NCI-H2227 (cell line): ENCODE data around the gene POP5.
A peak's percentile ranks its signal among the peaks of the same experiment; 100 is the strongest.
"Not testable (repeated sequence)": the region's sequence is repeated elsewhere in the genome, so short reads cannot be mapped to it uniquely, and the experiment has no call there.

Experiments used
- DNase-seq: peaks from one replicate; lab custom pipeline; 2025; ENCODE audit not compliant: unreplicated experiment; lab: John Stamatoyannopoulos, UW

POP5 gene

DNA sequence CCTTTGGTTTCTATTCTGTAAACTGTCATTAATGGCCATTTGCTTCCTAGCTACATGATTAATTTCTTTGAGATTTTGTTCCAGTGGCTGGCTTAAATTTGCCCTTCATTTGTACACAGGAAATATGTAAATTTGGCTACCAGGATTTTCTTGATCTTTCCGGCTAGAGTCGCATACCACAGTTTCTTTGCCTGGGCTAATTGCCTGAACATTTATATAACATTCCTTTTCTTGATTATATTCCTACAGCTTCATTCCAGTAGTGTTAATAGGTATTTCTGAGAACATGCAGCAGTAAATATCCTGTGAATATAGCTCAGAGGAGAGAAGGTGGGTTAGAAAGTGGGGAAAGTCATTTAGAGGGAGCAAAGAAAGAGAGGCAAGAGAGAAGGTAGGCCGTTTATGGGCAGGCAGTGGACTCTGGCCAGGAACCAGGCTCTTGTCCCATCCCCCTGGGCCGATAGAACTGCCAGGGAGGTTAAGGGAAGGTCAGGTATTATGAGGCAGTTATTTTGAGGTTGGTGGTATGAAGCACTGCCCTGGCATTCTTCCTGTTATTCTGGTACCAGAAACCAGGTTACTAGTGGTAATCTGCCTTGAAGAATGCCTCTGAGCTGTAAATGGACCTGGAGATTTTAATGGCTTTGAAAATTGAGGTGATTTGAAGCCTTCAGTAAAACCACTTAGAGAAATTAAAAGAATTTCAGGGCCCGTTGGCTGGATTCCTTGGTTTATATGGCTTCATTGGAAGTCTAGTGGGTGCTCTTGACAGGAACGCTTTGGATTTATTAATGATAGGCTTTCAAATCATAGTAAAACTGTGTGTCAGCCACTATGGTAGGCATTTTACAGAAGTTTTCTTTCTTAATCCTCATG is 42.7 kb downstream of the POP5 start:
- no peak for DNase-seq

DNA sequence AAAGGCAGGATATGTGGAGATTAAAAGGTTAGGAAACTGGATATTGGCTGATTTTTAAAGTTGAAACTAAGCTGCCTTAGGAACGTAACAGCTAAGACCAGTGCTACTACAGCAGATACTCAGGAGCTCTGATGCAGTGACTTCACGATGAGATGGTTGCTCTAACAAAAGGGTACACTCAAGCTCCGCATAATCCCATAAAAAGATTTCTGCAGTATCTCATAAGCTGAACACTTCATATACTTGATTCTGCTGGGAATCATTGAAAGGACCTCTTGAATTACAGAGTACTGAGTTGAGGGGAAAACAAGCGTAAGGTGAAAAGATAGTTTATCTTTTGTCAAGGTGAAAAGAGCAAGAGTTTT is 43.4 kb downstream of the POP5 start:
- DNase-seq = no peak

DNA sequence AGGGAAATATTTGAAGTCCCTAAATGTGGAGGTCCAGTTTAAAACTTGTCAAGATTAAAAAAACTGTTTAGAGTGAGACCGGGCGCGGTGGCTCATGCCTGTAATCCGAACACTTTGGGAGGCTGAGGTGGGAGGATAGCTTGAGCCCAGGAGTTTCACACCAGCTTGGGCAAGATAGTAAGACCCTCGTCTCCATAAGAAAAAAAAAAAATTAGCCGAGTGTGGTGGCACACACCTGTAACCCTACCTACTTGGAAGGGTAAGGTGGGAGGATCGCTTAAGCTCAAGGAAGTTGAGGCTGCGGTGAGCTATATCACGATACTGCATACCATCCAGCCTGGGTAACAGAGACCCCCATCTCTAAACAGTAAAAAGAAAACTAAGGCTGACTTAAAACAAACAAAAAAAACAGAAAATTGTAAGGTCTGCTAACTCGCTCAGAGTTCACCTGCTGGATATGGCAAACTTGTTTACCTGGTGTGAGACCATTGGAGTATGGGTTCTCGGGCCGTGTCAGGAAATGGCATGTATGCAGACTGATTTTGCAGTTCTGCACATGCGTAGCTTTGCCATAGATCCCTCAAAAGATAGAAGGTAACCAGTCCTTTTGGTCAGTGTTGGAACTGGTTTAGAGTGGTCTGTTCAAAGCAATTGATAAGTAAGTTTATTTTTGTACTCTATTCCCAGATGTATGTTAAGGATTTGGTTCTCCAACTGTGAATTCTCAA is 45.0 kb downstream of the POP5 start:
- no peak for DNase-seq

DNA sequence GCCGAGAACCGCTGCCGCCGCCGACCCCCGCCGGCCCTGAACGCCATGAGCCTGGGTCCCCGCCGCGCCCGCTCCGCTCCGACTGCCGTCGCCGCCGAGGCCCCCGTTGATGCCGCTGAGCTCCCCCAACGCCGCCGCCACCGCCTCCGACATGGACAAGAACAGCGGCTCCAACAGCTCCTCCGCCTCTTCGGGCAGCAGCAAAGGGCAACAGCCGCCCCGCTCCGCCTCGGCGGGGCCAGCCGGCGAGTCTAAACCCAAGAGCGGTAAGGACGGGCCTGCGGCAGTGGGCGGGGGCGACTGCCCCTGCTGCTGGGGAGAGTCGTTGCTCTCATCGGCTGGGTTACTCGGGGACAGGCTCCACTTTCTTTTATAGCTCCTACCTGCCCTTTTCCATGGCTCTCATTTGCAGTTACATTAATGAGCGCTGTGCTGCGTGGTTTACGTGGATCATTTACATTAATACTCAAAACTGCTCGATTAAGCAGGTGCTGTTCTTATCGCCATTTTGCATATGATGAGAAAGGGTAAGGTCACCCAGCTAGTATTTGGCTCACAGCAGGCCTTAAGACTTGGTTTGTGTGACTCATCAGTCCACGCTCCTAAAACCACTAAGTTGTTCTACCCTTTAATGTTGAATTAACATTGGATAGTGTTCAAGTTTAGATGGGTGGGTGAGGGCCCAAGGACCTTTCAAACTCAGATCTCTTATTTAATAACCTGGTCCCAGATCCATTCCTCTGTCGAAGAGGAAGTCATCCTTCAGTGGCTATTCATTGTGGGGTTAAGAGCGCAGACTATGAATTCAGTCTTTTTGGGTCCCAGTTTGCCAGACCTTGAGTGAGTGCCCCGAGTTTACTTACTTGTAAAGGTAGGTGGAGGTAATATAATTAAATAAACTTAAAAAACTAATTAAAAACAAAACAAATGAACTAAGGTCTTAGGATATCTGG is 46.2 kb downstream of the POP5 start:
- peak; percentile 64 for DNase-seq

DNA sequence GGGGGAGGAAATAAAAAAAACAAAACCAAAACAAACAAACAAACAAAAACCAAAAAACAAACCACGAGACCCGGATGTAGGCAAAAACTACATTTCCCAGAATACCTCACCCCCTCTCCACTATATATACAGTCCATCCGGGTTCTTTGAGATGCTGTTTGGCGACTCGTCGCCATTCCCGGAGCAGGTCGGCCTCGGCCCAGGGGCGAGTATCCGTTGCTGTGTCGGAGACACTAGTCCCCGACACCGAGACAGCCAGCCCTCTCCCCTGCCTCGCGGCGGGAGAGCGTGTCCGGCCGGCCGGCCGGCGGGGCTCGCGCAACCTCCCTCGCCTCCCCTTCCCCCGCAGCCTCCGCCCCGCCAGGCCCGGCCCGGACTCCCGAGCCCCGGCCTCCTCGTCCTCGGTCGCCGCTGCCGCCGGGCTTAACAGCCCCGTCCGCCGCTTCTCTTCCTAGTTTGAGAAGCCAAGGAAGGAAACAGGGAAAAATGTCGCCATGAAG is 46.9 kb downstream of the POP5 start, which contains the start of gene RNF10:
RNF10 (plus strand) TSS at position 154 of the 500 bp plus-strand sequence. CDS start 456 bp downstream, outside the sequence.
- DNase-seq = peak; percentile 95

DNA sequence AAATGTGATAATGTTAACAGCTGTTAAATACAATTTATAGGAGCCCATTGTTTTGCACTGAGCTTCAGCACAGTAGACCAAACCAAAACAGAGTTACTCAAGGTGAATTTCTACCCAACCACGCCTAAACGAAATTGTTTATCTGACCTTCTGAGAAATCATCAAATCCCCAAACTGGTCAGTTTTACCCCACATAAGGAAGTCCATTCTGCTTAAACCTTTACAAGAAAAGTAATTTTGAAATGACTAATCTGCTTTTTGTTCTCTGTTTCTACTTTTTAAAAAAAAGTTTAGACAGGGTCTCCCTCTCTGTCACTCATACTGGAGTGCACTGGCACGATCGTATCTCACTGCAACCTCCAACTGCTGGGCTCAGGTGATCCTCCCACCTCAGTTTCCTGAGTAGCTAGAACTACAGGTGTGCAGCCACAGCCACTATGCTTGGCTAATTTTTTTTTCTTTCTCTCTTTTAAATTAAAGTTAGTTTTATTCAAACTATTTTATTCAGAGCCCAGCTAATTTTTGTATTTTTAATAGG is 48.4 kb downstream of the POP5 start:
- no peak for DNase-seq

DNA sequence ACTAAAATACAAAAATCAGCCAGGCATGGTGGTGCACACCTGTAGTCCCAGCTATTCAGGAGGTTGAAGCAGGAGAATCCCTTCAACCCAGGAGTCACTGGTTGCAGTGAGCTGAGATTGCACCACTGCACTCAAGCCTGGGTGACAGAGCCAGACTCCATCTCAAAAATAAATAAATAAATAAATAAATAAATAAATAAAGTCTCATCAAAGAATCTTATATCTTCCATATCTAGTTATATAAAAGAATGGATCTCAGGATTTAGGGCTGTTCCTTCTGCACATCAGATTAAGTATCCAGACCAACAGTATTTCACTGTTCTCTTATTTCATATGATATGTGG is 50.8 kb downstream of the POP5 start:
- DNase-seq = not testable (repeated sequence)

DNA sequence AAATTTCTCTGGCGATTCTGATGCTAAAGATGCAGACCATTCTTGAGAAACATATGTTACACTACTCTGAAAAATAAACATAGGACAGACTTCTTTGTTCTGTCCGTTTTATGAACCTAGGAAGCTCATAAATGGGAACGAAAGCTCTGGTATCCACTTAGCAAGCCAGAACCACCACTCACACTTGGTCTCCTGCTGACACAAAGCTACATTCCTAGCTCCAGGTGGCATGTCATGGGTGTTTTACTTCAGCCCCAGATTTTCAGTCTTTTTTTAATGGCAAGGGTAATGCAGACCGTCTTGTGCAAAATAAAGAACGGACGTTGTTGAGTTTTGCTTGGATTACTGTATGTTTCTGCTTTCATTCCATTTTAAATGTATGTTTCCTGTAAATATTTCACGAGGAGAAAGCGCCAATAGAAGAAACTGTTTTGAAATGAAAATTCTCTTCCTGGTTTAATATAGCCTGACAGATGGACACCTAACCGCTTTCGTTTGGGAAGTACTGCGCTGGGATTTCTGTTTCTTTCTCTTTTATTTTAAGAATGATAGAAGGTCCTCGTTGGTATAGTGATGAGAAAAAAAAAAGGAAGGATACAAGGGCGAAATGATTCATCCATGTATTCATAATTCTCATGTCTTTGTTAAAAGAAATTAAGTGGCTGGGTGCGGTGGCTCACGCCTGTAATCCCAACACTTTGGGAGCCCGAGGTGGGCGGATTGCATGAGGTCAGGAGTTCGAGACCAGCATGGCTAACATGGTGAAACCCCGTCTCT is 51.4 kb downstream of the POP5 start:
- peak; percentile 53 for DNase-seq

DNA sequence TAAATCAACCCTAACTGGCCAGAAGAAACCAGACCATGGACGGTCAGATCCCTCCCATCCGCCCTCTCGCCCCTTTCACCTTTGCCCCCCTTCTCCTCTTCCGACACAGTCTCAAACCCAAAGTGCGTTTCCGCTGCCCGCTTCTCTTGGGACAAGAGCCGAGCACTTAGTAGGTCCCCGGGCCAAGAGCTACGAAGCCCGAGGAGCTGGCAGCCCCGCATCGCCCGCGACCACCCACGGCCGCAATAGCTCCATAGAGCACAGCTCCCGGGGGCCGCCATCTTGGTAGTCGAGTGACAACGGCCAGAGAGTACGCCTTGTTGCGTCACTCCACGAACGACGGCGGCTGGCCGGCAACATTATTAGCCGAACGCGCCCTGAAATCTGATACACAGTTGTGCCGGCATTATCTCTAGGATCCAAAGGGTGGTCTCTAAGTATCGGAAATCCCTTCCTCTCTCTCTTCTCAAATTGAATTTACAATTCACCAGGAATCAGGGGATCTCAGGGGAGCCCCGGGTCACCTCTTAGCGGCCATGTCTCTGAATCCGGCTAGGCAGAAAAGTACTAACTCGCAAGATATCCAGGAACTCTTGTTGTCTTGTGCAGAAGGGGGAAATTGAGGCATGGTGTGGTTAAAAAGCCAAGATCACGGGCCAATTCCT is 52.2 kb downstream of the POP5 start, which contains the start of gene COQ5:
COQ5 (minus strand) TSS at position 298 of the 665 bp plus-strand sequence; CDS start at position 281, 17 bp downstream.
- DNase-seq = peak; percentile 93
